ENCODE results near the gene AHDC1.

Gene AHDC1

GRCh38 chr1:27551170-27551952 is 52.6 kb downstream of the AHDC1 start:
- TF ChIP-seq CTCF (conservative IDR thresholded peaks at IDR 0.05): no peak

GRCh38 chr1:27550510-27551169 is 53.3 kb downstream of the AHDC1 start:
- TF ChIP-seq CTCF (conservative IDR thresholded peaks at IDR 0.05): no peak
- no peak overlapping the region for H3K27ac ChIP-seq

More at GRCh38 chr1:27551170-27551952, 52.6 kb downstream of the AHDC1 start:
- no peak overlapping the region for H3K27ac ChIP-seq

- no peak for TF ChIP-seq CTCF (conservative IDR thresholded peaks at IDR 0.05)
- no peak overlapping the region for H3K27ac ChIP-seq
Measured at GRCh38 chr1:27549807-27550408, 54.0 kb downstream of the AHDC1 start.

GRCh38 chr1:27548858-27549719 is 54.9 kb downstream of the AHDC1 start:
- TF ChIP-seq CTCF (conservative IDR thresholded peaks at IDR 0.05): no peak

GRCh38 chr1:27548136-27548853 is 55.6 kb downstream of the AHDC1 start:
- no peak overlapping the region for H3K27ac ChIP-seq
- no peak for TF ChIP-seq CTCF (conservative IDR thresholded peaks at IDR 0.05)

More at GRCh38 chr1:27548858-27549719, 54.9 kb downstream of the AHDC1 start:
- no peak overlapping the region for H3K27ac ChIP-seq

GRCh38 chr1:27547220-27548116 is 56.5 kb downstream of the AHDC1 start:
- no peak overlapping the region for H3K27ac ChIP-seq
- 0 out of 2 replicates have a peak, but pooled peaks have one; percentile 16 for TF ChIP-seq CTCF (conservative IDR thresholded peaks at IDR 0.05)
